HepG2 (cell line): ENCODE results near the gene CARMIL3. TPM values are rescaled to one million over a fixed set of nuclear protein-coding genes. Genes with fewer than 3 reads are reported as not detected.

Source experiments
- EP300 ChIP-seq, 3 experiments: sonication (generic) in 1 of 3; formaldehyde crosslinking in 1 of 3; IDR thresholded peaks; 2 replicates each; pipeline versions ENCODE4 v1.5.1 to v1.6.1; 2011 to 2020; ENCODE audit warnings: low read depth in 2 of 3, low read length in 2 of 3, borderline replicate concordance in 1 of 3, improper control_type of control experiment in 1 of 3, mild to moderate bottlenecking in 1 of 3, missing genetic modification reagents in 1 of 3, moderate library complexity in 1 of 3
- GLI4 ChIP-seq: sonication (generic); formaldehyde crosslinking; IDR thresholded peaks from 2 replicates; pipeline ENCODE4 v1.5.1; 2020; ENCODE audit warnings: missing genetic modification reagents, mild to moderate bottlenecking, moderate library complexity, borderline replicate concordance
- KIAA2018 ChIP-seq: sonication (generic); formaldehyde crosslinking; IDR thresholded peaks from 2 replicates; pipeline ENCODE4 v1.5.0; 2020; ENCODE audit warnings: mild to moderate bottlenecking, missing genetic modification reagents, borderline replicate concordance
- NR2F6 ChIP-seq, 2 experiments: IDR thresholded peaks; 2 replicates each; pipeline ENCODE4 v1.6.1; 2016; ENCODE audit warnings: antibody characterized with exemption in 1 of 2, mild to moderate bottlenecking in 1 of 2
- POGZ ChIP-seq: sonication (generic); formaldehyde crosslinking; IDR thresholded peaks from 2 replicates; pipeline ENCODE4 v1.4.0; 2020; ENCODE audit warnings: mild to moderate bottlenecking, missing genetic modification reagents
- SIX1 ChIP-seq: sonication (generic); formaldehyde crosslinking; IDR thresholded peaks from 2 replicates; pipeline ENCODE4 v1.4.0; 2020; ENCODE audit warnings: missing genetic modification reagents, borderline replicate concordance
- SMAD9 ChIP-seq: sonication (generic); formaldehyde crosslinking; IDR thresholded peaks from 2 replicates; pipeline ENCODE4 v1.5.1; 2020; ENCODE audit warnings: mild to moderate bottlenecking, missing genetic modification reagents
- TRIM24 ChIP-seq: sonication (generic); formaldehyde crosslinking; IDR thresholded peaks from 2 replicates; pipeline ENCODE4 v1.8.0; 2022; ENCODE audit warnings: mild to moderate bottlenecking, missing genetic modification reagents
- ZNF124 ChIP-seq: sonication (generic); formaldehyde crosslinking; IDR thresholded peaks from 2 replicates; pipeline ENCODE4 v1.4.0; 2020; ENCODE audit warnings: missing genetic modification reagents
- ZNF362 ChIP-seq: sonication (generic); formaldehyde crosslinking; IDR thresholded peaks from 2 replicates; pipeline ENCODE4 v1.4.0; 2020; ENCODE audit warnings: missing genetic modification reagents, mild to moderate bottlenecking, borderline replicate concordance
- ZNF672 ChIP-seq: sonication (generic); formaldehyde crosslinking; IDR thresholded peaks from 2 replicates; pipeline ENCODE4 v1.8.1; 2022; ENCODE audit warnings: missing genetic modification reagents
- ZNF709 ChIP-seq: sonication (generic); formaldehyde crosslinking; IDR thresholded peaks from 2 replicates; pipeline ENCODE4 v1.5.0; 2020; ENCODE audit warnings: mild to moderate bottlenecking, missing genetic modification reagents
- ZSCAN5A ChIP-seq: sonication (generic); formaldehyde crosslinking; IDR thresholded peaks from 2 replicates; pipeline ENCODE4 v1.8.0; 2022; ENCODE audit warnings: mild to moderate bottlenecking, missing genetic modification reagents, borderline replicate concordance
- polyA plus RNA-seq, 8 experiments: library from polyadenylated mRNA; depleted of rRNA in 3 of 8; stranded (reverse) in 7 of 8; unstranded in 1 of 8; fragments of >200 nt; fragmentation: Illumina TruSeq in 4 of 8; extraction: Trizol in 4 of 8; gene quantifications; 2 replicates each; pipeline versions ENCODE4 v1.2.1 to v1.2.3, GENCODE V29; 2011 to 2016; ENCODE audit warnings: low read depth in 4 of 8, missing spikeins in 1 of 8, mixed read lengths in 1 of 8; ENCODE audit not compliant: insufficient read depth in 1 of 8
- total RNA-seq, 5 experiments: library from RNA; depleted of rRNA; stranded (reverse); fragments of >200 nt; fragmentation: Illumina TruSeq; extraction: Trizol; gene quantifications; 2 replicates each; pipeline ENCODE4 v1.2.3, GENCODE V29; 2016; ENCODE audit warnings: low read depth in 1 of 5

The CARMIL3 gene
- total and polyA plus RNA-seq, 2 of the 13 experiments (the other 11 are each of a cell fraction or from before 2014, with no cell fraction given) = 0.27 to 0.55 TPM

GRCh38 chr14:24095271-24096068 lies 43.7 kb downstream of the CARMIL3 start (continued):
- TF ChIP-seq EP300 (IDR thresholded peaks at IDR 0.05; ENCODE audit: low read depth in 2 of 2, low read length in 2 of 2) (peak in 1 of 2 experiments; percentile 84), EP300 (CRISPR knock-in tag; IDR thresholded peaks at IDR 0.05; ENCODE audit: borderline replicate concordance) (peak; percentile 90), KIAA2018 (CRISPR knock-in tag) (peak; percentile 87), GLI4 (peak; percentile 90; the same call in 1 of the 2 replicates), ZNF709 (CRISPR knock-in tag) (no peak), SIX1 (peak; percentile 70), ZNF362 (peak; percentile 57), ZNF672 (CRISPR knock-in tag) (no peak), POGZ (peak; percentile 98), SMAD9 (peak; percentile 94; the same call in 1 of the 2 replicates), TRIM24 (no peak), ZSCAN5A (peak; percentile 98), NR2F6 (IDR thresholded peaks at IDR 0.05) (peak; percentile 93), NR2F6 (CRISPR knock-in tag; IDR thresholded peaks at IDR 0.05) (peak; percentile 94), ZNF124 (CRISPR knock-in tag) (peak; percentile 95)
